Measurements from ENCODE around the gene GMDS. TPM values are rescaled to one million over a fixed set of nuclear protein-coding genes. Genes with fewer than 3 reads are reported as not detected.

GMDS gene
- total RNA-seq (2014; rRNA removed; shearing (Covaris generic)) = 30.1 and 35.7 TPM in 2 replicates
- 36.5 and 44.6 TPM in 2 replicates for polyA plus RNA-seq (2016; fragmentation: Nextera tagmentation; extraction: Ambion mirVana)
- long read RNA-seq, transcript GMDS-202 (11 exons, 1,752 nt) = major isoform, 56 of 72 reads
- long read RNA-seq, partial matches to known transcripts = 10 of 72 reads
- long read RNA-seq, other reads (novel, unspliced or antisense) = 6 of 72 reads

DNA sequence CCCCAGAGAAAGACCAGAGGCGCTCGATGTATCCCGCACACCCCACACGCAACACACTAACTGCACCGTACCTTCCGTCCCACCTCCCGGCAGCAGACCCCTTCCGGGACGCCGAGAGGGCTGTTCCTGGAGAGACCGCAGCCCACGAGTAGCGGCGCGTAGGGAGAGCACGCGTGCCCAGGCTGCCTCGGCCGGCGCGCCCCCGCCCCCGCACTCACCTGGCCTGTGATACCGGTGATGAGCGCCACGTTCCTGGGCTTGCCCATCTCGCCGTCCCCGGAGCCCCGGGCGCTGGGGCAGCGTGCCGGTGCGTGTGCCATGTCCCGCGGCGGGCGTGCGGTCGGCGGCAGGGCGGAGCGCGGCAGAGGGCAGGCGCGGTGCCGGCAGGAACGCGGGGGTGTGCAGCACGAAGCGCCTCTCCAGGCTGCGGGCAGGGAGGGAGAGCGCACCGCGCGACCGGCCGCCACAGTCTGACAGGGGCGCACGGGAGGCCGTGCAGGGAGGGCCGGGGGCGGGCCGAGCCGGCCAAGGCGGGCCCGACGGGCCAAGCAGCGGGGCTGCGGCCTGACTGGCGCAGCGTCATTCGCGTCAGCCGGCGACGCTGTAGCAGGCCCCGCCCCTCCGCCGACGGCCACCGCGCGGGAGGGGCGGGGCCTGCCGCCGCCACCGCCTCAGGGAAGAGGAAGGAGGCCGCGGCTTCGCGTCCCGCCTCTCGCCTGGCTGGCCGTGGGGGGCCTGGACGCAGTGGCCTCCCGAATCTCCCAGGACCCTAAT lies at the start of gene GMDS:
Gene GMDS, minus strand, starts transcription at position 503 of the 774 bp plus-strand sequence.
- Mint-ChIP-seq H3K9me3 (no peaks in the 10 kb centered on the region), H3K4me1 (peaks cover 47% of the 10 kb centered on the region), H3K27ac (peak within 1 kb of the TSS; percentile 84), H3K4me3 (peak within 1 kb of the TSS; percentile 97), H3K27me3 (ENCODE audit: insufficient read depth, low read depth, poor library complexity) (peaks cover 4% of the 10 kb centered on the region), H3K36me3 (ENCODE audit: low read depth) (no peaks in the 10 kb centered on the region)
- peak within 1 kb of the TSS; percentile 99 for H2AFZ ChIP-seq
- H3K36me3 ChIP-seq (ENCODE audit: insufficient read depth) = no peaks in the 10 kb centered on the region
- no peaks in the 10 kb centered on the region for H3F3A ChIP-seq (replicated peaks; ENCODE audit: low read depth)
- H4K20me1 ChIP-seq (replicated peaks; ENCODE audit: insufficient read depth) = peaks cover 4% of the 10 kb centered on the region; the same call in 1 of the 2 replicates
- TF ChIP-seq NANOG (IDR thresholded peaks at IDR 0.05; ENCODE audit: borderline replicate concordance) (no peak), POLR2AphosphoS5 (IDR thresholded peaks at IDR 0.05; ENCODE audit: low read depth) (peak; percentile 79), CREB1 (CRISPR knock-in tag; IDR thresholded peaks at IDR 0.05; ENCODE audit: low read depth) (peak; percentile 94)
- peak within 1 kb of the TSS; percentile 91 for H3K4me3 ChIP-seq
- peaks cover 4% of the 10 kb centered on the region; the same call in 1 of the 2 replicates for H3K27me3 ChIP-seq (ENCODE audit: insufficient read depth)
- peak within 1 kb of the TSS; percentile 86 for H3K27ac ChIP-seq (ENCODE audit: low read depth)
- peak; percentile 88 for DNase-seq (ENCODE audit: low spot score)
- H3K4me1 ChIP-seq (ENCODE audit: insufficient read depth) = peaks cover 47% of the 10 kb centered on the region
- H3K9me2 ChIP-seq (ENCODE audit: insufficient read depth) = no peaks in the 10 kb centered on the region
- peak within 1 kb of the TSS; percentile 96 for H3K4me2 ChIP-seq
- peaks cover 44% of the 10 kb centered on the region for H3K79me2 ChIP-seq (replicated peaks; ENCODE audit: insufficient read depth)
- peak; percentile 95 for ATAC-seq

GRCh38 chr6:2285510-2285909 lies 40.1 kb upstream of the GMDS start:
- Mint-ChIP-seq H3K4me3 (no peak overlapping the region), H3K9me3 (peaks cover 62% of the 10 kb centered on the region), H3K36me3 (ENCODE audit: low read depth) (peaks cover 53% of the 10 kb centered on the region), H3K27me3 (ENCODE audit: insufficient read depth, low read depth, poor library complexity) (peaks cover 8% of the 10 kb centered on the region), H3K27ac (no peak overlapping the region), H3K4me1 (no peaks in the 10 kb centered on the region)
- Histone ChIP-seq H3K27ac (ENCODE audit: low read depth) (no peak overlapping the region), H3K9me2 (ENCODE audit: insufficient read depth) (peaks cover under 1% of the 10 kb centered on the region; the same call in 1 of the 2 replicates), H3K27me3 (ENCODE audit: insufficient read depth) (no peaks in the 10 kb centered on the region), H3K36me3 (ENCODE audit: insufficient read depth) (no peaks in the 10 kb centered on the region; the same call in 1 of the 2 replicates), H3K79me2 (replicated peaks; ENCODE audit: insufficient read depth) (no peaks in the 10 kb centered on the region), H2AFZ (no peak overlapping the region), H3K4me2 (no peak overlapping the region), H3K4me3 (no peak overlapping the region), H3F3A (replicated peaks; ENCODE audit: low read depth) (no peaks in the 10 kb centered on the region), H3K4me1 (ENCODE audit: insufficient read depth) (no peaks in the 10 kb centered on the region), H4K20me1 (replicated peaks; ENCODE audit: insufficient read depth) (no peaks in the 10 kb centered on the region)
- TF ChIP-seq, protein P1, sequence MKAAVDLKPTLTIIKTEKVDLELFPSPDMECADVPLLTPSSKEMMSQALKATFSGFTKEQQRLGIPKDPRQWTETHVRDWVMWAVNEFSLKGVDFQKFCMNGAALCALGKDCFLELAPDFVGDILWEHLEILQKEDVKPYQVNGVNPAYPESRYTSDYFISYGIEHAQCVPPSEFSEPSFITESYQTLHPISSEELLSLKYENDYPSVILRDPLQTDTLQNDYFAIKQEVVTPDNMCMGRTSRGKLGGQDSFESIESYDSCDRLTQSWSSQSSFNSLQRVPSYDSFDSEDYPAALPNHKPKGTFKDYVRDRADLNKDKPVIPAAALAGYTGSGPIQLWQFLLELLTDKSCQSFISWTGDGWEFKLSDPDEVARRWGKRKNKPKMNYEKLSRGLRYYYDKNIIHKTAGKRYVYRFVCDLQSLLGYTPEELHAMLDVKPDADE (IDR thresholded peaks at IDR 0.05) = no peak
- no peak for TF ChIP-seq ZNF114 (CRISPR knock-in tag; IDR thresholded peaks at IDR 0.05)
- no peak for TF ChIP-seq CTCF (conservative IDR thresholded peaks at IDR 0.05; ENCODE audit: low read depth in 2 of 2)
- TF ChIP-seq JUNB (IDR thresholded peaks at IDR 0.05; ENCODE audit: unreplicated experiment) = no peak
- no peak for TF ChIP-seq EZH2phosphoT487 (IDR thresholded peaks at IDR 0.05; ENCODE audit: unreplicated experiment)
- TF ChIP-seq NANOG (IDR thresholded peaks at IDR 0.05; ENCODE audit: borderline replicate concordance) = no peak
- no peak for DNase-seq (ENCODE audit: low spot score)
- no peak for ATAC-seq
